ENCODE results near the gene IFITM1.
"Not testable (repeated sequence)": the region's sequence is repeated elsewhere in the genome, so short reads cannot be mapped to it uniquely, and the experiment has no call there.

IFITM1 gene

GRCh38 chr11:313787-314553 is at the start of gene IFITM1:
Gene IFITM1 (plus strand): TSS chr11:314040. CDS start chr11:314171, 131 bp downstream.
- Histone ChIP-seq H3K4me3 (peak within 1 kb of the TSS; percentile 79), H3K9me3 (ENCODE audit: low read depth, low read length) (no peaks in the 10 kb centered on the region), H3K36me3 (ENCODE audit: insufficient read depth, low read length) (no peaks in the 10 kb centered on the region), H3K9ac (ENCODE audit: insufficient read length) (peak within 1 kb of the TSS; percentile 52), H3K27ac (peak within 1 kb of the TSS; percentile 94)
- TF ChIP-seq FOXP2 (optimal IDR thresholded peaks at IDR 0.05; ENCODE audit: control extremely low read depth, extremely low read length, insufficient read depth) = peak; percentile 32
- TF ChIP-seq EZH2 (IDR thresholded peaks at IDR 0.05) = no peak
- peak; percentile 93 for TF ChIP-seq POLR2AphosphoS5 (IDR thresholded peaks at IDR 0.05; ENCODE audit: borderline replicate concordance, low read depth, low read length)
- DNase-seq (ENCODE audit: low read depth, low spot score) = peak; percentile 84

- no peak overlapping the region for H3K9ac ChIP-seq (ENCODE audit: insufficient read length)
- no peak for TF ChIP-seq FOXP2 (optimal IDR thresholded peaks at IDR 0.05; ENCODE audit: control extremely low read depth, extremely low read length, insufficient read depth)
- no peak for TF ChIP-seq EZH2 (IDR thresholded peaks at IDR 0.05)
- no peak for TF ChIP-seq POLR2AphosphoS5 (IDR thresholded peaks at IDR 0.05; ENCODE audit: borderline replicate concordance, low read depth, low read length)
- 0 out of 2 replicates have a peak, but pooled peaks cover 2% of the 10 kb centered on the region for H3K9me3 ChIP-seq (ENCODE audit: low read depth, low read length)
- H3K36me3 ChIP-seq (ENCODE audit: insufficient read depth, low read length) = no peaks in the 10 kb centered on the region
- no peak overlapping the region for H3K4me3 ChIP-seq
- H3K27ac ChIP-seq = no peak overlapping the region
- DNase-seq (ENCODE audit: low read depth, low spot score) = no peak
Observed at GRCh38 chr11:266676-267439, 47.0 kb upstream of the IFITM1 start.

GRCh38 chr11:267491-267994 is 46.3 kb upstream of the IFITM1 start:
- H3K9ac ChIP-seq (ENCODE audit: insufficient read length) = no peak overlapping the region
- DNase-seq (ENCODE audit: low read depth, low spot score) = no peak
- 0 out of 2 replicates have a peak, but pooled peaks cover 2% of the 10 kb centered on the region for H3K9me3 ChIP-seq (ENCODE audit: low read depth, low read length)
- TF ChIP-seq POLR2AphosphoS5 (IDR thresholded peaks at IDR 0.05; ENCODE audit: borderline replicate concordance, low read depth, low read length) = no peak
- TF ChIP-seq EZH2 (IDR thresholded peaks at IDR 0.05) = no peak
- TF ChIP-seq FOXP2 (optimal IDR thresholded peaks at IDR 0.05; ENCODE audit: control extremely low read depth, extremely low read length, insufficient read depth) = no peak
- 0 out of 2 replicates have a peak overlapping the region, but pooled peaks have one; percentile 12 for H3K4me3 ChIP-seq
- no peak overlapping the region for H3K27ac ChIP-seq
- H3K36me3 ChIP-seq (ENCODE audit: insufficient read depth, low read length) = no peaks in the 10 kb centered on the region

- not testable (repeated sequence) for DNase-seq (ENCODE audit: low read depth, low spot score); H3K36me3 ChIP-seq (ENCODE audit: insufficient read depth, low read length); H3K9me3 ChIP-seq (ENCODE audit: low read depth, low read length); H3K27ac ChIP-seq; H3K9ac ChIP-seq (ENCODE audit: insufficient read length); H3K4me3 ChIP-seq
Observed at GRCh38 chr11:268716-269145, 45.1 kb upstream of the IFITM1 start.

- DNase-seq (ENCODE audit: low read depth, low spot score) = no peak
- H3K4me3 ChIP-seq = no peak overlapping the region
- no peak overlapping the region for H3K27ac ChIP-seq
- no peaks in the 10 kb centered on the region for H3K36me3 ChIP-seq (ENCODE audit: insufficient read depth, low read length)
- TF ChIP-seq EZH2 (IDR thresholded peaks at IDR 0.05) = no peak
- no peak for TF ChIP-seq FOXP2 (optimal IDR thresholded peaks at IDR 0.05; ENCODE audit: control extremely low read depth, extremely low read length, insufficient read depth)
- TF ChIP-seq POLR2AphosphoS5 (IDR thresholded peaks at IDR 0.05; ENCODE audit: borderline replicate concordance, low read depth, low read length) = no peak
- H3K9me3 ChIP-seq (ENCODE audit: low read depth, low read length) = 0 out of 2 replicates have a peak, but pooled peaks cover 2% of the 10 kb centered on the region
- H3K9ac ChIP-seq (ENCODE audit: insufficient read length) = no peak overlapping the region
Observed at GRCh38 chr11:269146-269890, 44.5 kb upstream of the IFITM1 start.

GRCh38 chr11:270451-271318 is 43.2 kb upstream of the IFITM1 start:
- Histone ChIP-seq H3K4me3 (no peak overlapping the region), H3K36me3 (ENCODE audit: insufficient read depth, low read length) (no peaks in the 10 kb centered on the region), H3K27ac (no peak overlapping the region), H3K9ac (ENCODE audit: insufficient read length) (no peak overlapping the region), H3K9me3 (ENCODE audit: low read depth, low read length) (0 out of 2 replicates have a peak, but pooled peaks cover 2% of the 10 kb centered on the region)
- no peak for TF ChIP-seq POLR2AphosphoS5 (IDR thresholded peaks at IDR 0.05; ENCODE audit: borderline replicate concordance, low read depth, low read length)
- no peak for TF ChIP-seq EZH2 (IDR thresholded peaks at IDR 0.05)
- no peak for TF ChIP-seq FOXP2 (optimal IDR thresholded peaks at IDR 0.05; ENCODE audit: control extremely low read depth, extremely low read length, insufficient read depth)
- no peak for DNase-seq (ENCODE audit: low read depth, low spot score)

- no peak for DNase-seq (ENCODE audit: low read depth, low spot score)
- TF ChIP-seq FOXP2 (optimal IDR thresholded peaks at IDR 0.05; ENCODE audit: control extremely low read depth, extremely low read length, insufficient read depth) (no peak), EZH2 (IDR thresholded peaks at IDR 0.05) (no peak), POLR2AphosphoS5 (IDR thresholded peaks at IDR 0.05; ENCODE audit: borderline replicate concordance, low read depth, low read length) (no peak)
- Histone ChIP-seq H3K9me3 (ENCODE audit: low read depth, low read length) (peaks cover 2% of the 10 kb centered on the region; the same call in 1 of the 2 replicates), H3K36me3 (ENCODE audit: insufficient read depth, low read length) (no peaks in the 10 kb centered on the region), H3K27ac (no peak overlapping the region), H3K9ac (ENCODE audit: insufficient read length) (no peak overlapping the region), H3K4me3 (no peak overlapping the region)
Observed at GRCh38 chr11:271319-271715, 42.5 kb upstream of the IFITM1 start.

Data from SK-N-MC (cell line).